Subcutaneous abdominal adipose tissue (tissue), 5 donors: ENCODE data around the gene RNF40.

Experiments
- H3K27ac ChIP-seq: one replicate; pipeline ENCODE4 v1.7.0; 2013; ENCODE audit warnings: low read depth, mild to moderate bottlenecking, inconsistent platforms, low read length, moderate library complexity
- H3K27me3 ChIP-seq, 5 donors: one replicate each; pipeline ENCODE4 v1.7.0; 2013; ENCODE audit warnings: low read length in 5 of 5, inconsistent platforms in 1 of 5; ENCODE audit not compliant: control insufficient read depth in 5 of 5, insufficient read depth in 4 of 5
- H3K36me3 ChIP-seq, 5 donors: one replicate each; pipeline ENCODE4 v1.7.0; 2013; ENCODE audit warnings: low read length in 5 of 5; ENCODE audit not compliant: control insufficient read depth in 5 of 5, insufficient read depth in 5 of 5
- H3K4me1 ChIP-seq, 5 donors: one replicate each; pipeline ENCODE4 v1.7.0; 2013; ENCODE audit warnings: low read length in 5 of 5, mild to moderate bottlenecking in 3 of 5, moderate library complexity in 1 of 5; ENCODE audit not compliant: control insufficient read depth in 5 of 5, insufficient read depth in 5 of 5
- H3K4me3 ChIP-seq, 5 donors: one replicate each; pipeline ENCODE4 v1.7.0; 2013; ENCODE audit warnings: low read length in 5 of 5, low read depth in 1 of 5
- H3K9ac ChIP-seq, 5 donors: one replicate each; pipeline ENCODE4 v1.7.0; 2013; ENCODE audit warnings: low read length in 5 of 5, mild to moderate bottlenecking in 4 of 5, moderate library complexity in 3 of 5
- H3K9me3 ChIP-seq, 5 donors: one replicate each; pipeline ENCODE4 v1.7.0; 2013; ENCODE audit warnings: low read length in 5 of 5; ENCODE audit not compliant: control insufficient read depth in 5 of 5
- donor health status: healthy.
- donor health status: healthy.
- donor health status: healthy.
- donor health status: healthy.
- donor health status: healthy.

The RNF40 gene

GRCh38 chr16:30761427-30761927 lies 645 bp upstream of the RNF40 start:
- Histone ChIP-seq H3K27me3 (no peaks in the 10 kb centered on the region), H3K9ac (peak overlapping the region in 4 of 5 donors; percentile 21 to 68 (median 58)), H3K4me1 (peaks cover 7 to 48% (median 28%) of the 10 kb centered on the region in 5 donors), H3K36me3 (peaks cover 4 to 53% (median 43%) of the 10 kb centered on the region in 5 donors), H3K27ac (no peak overlapping the region), H3K4me3 (peak overlapping the region; percentile 83 to 97 (median 93)), H3K9me3 (no peaks in the 10 kb centered on the region)

- H3K27me3 ChIP-seq = no peaks in the 10 kb centered on the region
- H3K4me1 ChIP-seq = peaks cover 7 to 48% (median 28%) of the 10 kb centered on the region in 5 donors
- peak overlapping the region; percentile 73 to 86 (median 75) for H3K9ac ChIP-seq
- peak overlapping the region; percentile 69 for H3K27ac ChIP-seq
- H3K36me3 ChIP-seq = peaks cover 7 to 56% (median 51%) of the 10 kb centered on the region in 5 donors
- H3K4me3 ChIP-seq = peak overlapping the region; percentile 83 to 97 (median 93)
- no peaks in the 10 kb centered on the region for H3K9me3 ChIP-seq
Measured at GRCh38 chr16:30762991-30763725, 1.0 kb downstream of the RNF40 start.

GRCh38 chr16:30764086-30764485 lies 2.0 kb downstream of the RNF40 start:
- H3K27ac ChIP-seq = no peak overlapping the region
- H3K9me3 ChIP-seq = no peaks in the 10 kb centered on the region
- H3K4me1 ChIP-seq = peaks cover 7 to 39% (median 28%) of the 10 kb centered on the region in 5 donors
- H3K9ac ChIP-seq = no peak overlapping the region
- peaks cover 7 to 60% (median 60%) of the 10 kb centered on the region in 5 donors for H3K36me3 ChIP-seq
- no peak overlapping the region for H3K4me3 ChIP-seq
- no peaks in the 10 kb centered on the region for H3K27me3 ChIP-seq

GRCh38 chr16:30764816-30765465 lies 2.8 kb downstream of the RNF40 start:
- H3K27me3 ChIP-seq = no peaks in the 10 kb centered on the region
- H3K9me3 ChIP-seq = no peaks in the 10 kb centered on the region
- H3K9ac ChIP-seq = no peak overlapping the region
- H3K27ac ChIP-seq = no peak overlapping the region
- peaks cover 7 to 69% (median 67%) of the 10 kb centered on the region in 5 donors for H3K36me3 ChIP-seq
- no peak overlapping the region for H3K4me3 ChIP-seq
- H3K4me1 ChIP-seq = peaks cover 7 to 34% (median 28%) of the 10 kb centered on the region in 5 donors

GRCh38 chr16:30766206-30766932 lies 4.2 kb downstream of the RNF40 start:
- no peak overlapping the region for H3K27ac ChIP-seq
- H3K36me3 ChIP-seq = peaks cover 7 to 83% (median 80%) of the 10 kb centered on the region in 5 donors
- no peak overlapping the region for H3K4me3 ChIP-seq
- H3K9me3 ChIP-seq = no peaks in the 10 kb centered on the region
- peaks cover 7 to 26% (median 22%) of the 10 kb centered on the region in 5 donors for H3K4me1 ChIP-seq
- H3K27me3 ChIP-seq = no peaks in the 10 kb centered on the region
- H3K9ac ChIP-seq = no peak overlapping the region

GRCh38 chr16:30766933-30767284 lies 4.8 kb downstream of the RNF40 start:
- Histone ChIP-seq H3K9ac (no peak overlapping the region), H3K27ac (no peak overlapping the region), H3K36me3 (peaks cover 7 to 88% (median 85%) of the 10 kb centered on the region in 5 donors), H3K27me3 (no peaks in the 10 kb centered on the region), H3K4me3 (no peak overlapping the region), H3K9me3 (no peaks in the 10 kb centered on the region), H3K4me1 (peaks cover 7 to 21% (median 17%) of the 10 kb centered on the region in 5 donors)

GRCh38 chr16:30767767-30768465 lies 5.8 kb downstream of the RNF40 start:
- Histone ChIP-seq H3K36me3 (peaks cover 7 to 98% (median 95%) of the 10 kb centered on the region in 5 donors), H3K9me3 (no peaks in the 10 kb centered on the region), H3K9ac (no peak overlapping the region), H3K27me3 (no peaks in the 10 kb centered on the region), H3K27ac (no peak overlapping the region), H3K4me1 (peaks cover 5 to 13% (median 12%) of the 10 kb centered on the region in 5 donors), H3K4me3 (no peak overlapping the region)

- H3K27ac ChIP-seq = no peak overlapping the region
- peaks cover 5 to 99% (median 96%) of the 10 kb centered on the region in 5 donors for H3K36me3 ChIP-seq
- H3K9me3 ChIP-seq = no peaks in the 10 kb centered on the region
- peaks cover 0 to 6% (median 4%) of the 10 kb centered on the region in 5 donors for H3K4me1 ChIP-seq
- H3K27me3 ChIP-seq = no peaks in the 10 kb centered on the region
- H3K9ac ChIP-seq = no peak overlapping the region
- no peak overlapping the region for H3K4me3 ChIP-seq
Measured at GRCh38 chr16:30768583-30769181, 6.6 kb downstream of the RNF40 start.

GRCh38 chr16:30769379-30770089 lies 7.4 kb downstream of the RNF40 start:
- Histone ChIP-seq H3K4me1 (peaks cover under 1 to 5% (median 2%) of the 10 kb centered on the region in 5 donors), H3K9me3 (no peaks in the 10 kb centered on the region), H3K4me3 (no peak overlapping the region), H3K27me3 (no peaks in the 10 kb centered on the region), H3K9ac (no peak overlapping the region), H3K27ac (no peak overlapping the region), H3K36me3 (peaks cover 3 to 98% (median 96%) of the 10 kb centered on the region in 5 donors)
